Mesenchymal stem cell (in vitro differentiated cells and primary cell): Measurements from ENCODE around the gene FAM83C.

Experiments used
- DNase-seq: peaks from one replicate; pipeline ENCODE4 v3.0.0-alpha.2; 2013
- H2AFZ ChIP-seq: one replicate; pipeline ENCODE4 v1.6.1; 2013; ENCODE audit warnings: low read depth, mild to moderate bottlenecking, control low read depth, inconsistent platforms, low read length, moderate library complexity
- H2AK5ac ChIP-seq: 2 replicates; pipeline ENCODE4 v1.6.1; 2013; ENCODE audit warnings: low read length, moderate library complexity, mild to moderate bottlenecking, inconsistent platforms; ENCODE audit not compliant: severe bottlenecking
- H2BK120ac ChIP-seq: one replicate; pipeline ENCODE4 v1.6.1; 2013; ENCODE audit warnings: low read depth, mild to moderate bottlenecking, inconsistent platforms, low read length, moderate library complexity
- H2BK12ac ChIP-seq, 2 experiments: one replicate each; pipeline ENCODE4 v1.6.1; 2013; ENCODE audit warnings: inconsistent platforms in 2 of 2, low read length in 2 of 2, mild to moderate bottlenecking in 2 of 2, moderate library complexity in 2 of 2, control low read depth in 1 of 2
- H2BK15ac ChIP-seq: one replicate; pipeline ENCODE4 v1.6.1; 2013; ENCODE audit warnings: mild to moderate bottlenecking, low read depth, inconsistent platforms; ENCODE audit not compliant: poor library complexity, severe bottlenecking
- H2BK5ac ChIP-seq: 2 replicates; pipeline ENCODE4 v1.6.1; 2013; ENCODE audit warnings: low read depth, mild to moderate bottlenecking, low read length, control low read depth, inconsistent platforms; ENCODE audit not compliant: poor library complexity, severe bottlenecking
- H3K14ac ChIP-seq, 2 experiments: one replicate each; pipeline ENCODE4 v1.6.1; 2013; ENCODE audit warnings: inconsistent platforms in 2 of 2, low read length in 2 of 2, control low read depth in 1 of 2, mild to moderate bottlenecking in 1 of 2, moderate library complexity in 1 of 2
- H3K18ac ChIP-seq, 2 experiments: one replicate each; pipeline ENCODE4 v1.6.1; 2013; ENCODE audit warnings: inconsistent platforms in 2 of 2, low read length in 2 of 2, control low read depth in 1 of 2, low read depth in 1 of 2, mild to moderate bottlenecking in 1 of 2
- H3K23ac ChIP-seq, 2 experiments: one replicate each; pipeline ENCODE4 v1.6.1; 2013; ENCODE audit warnings: inconsistent platforms in 2 of 2, low read length in 2 of 2, mild to moderate bottlenecking in 2 of 2, moderate library complexity in 2 of 2, control low read depth in 1 of 2
- H3K27ac ChIP-seq: 2 replicates; pipeline ENCODE4 v1.5.1; 2013; ENCODE audit warnings: mild to moderate bottlenecking, moderate library complexity, low read length, control low read depth, inconsistent platforms; ENCODE audit not compliant: poor library complexity, severe bottlenecking
- H3K27me3 ChIP-seq, 2 experiments: 2 replicates each; pipeline versions ENCODE4 v1.6.1 to v1.7.0; 2013; ENCODE audit warnings: low read length in 2 of 2, mild to moderate bottlenecking in 2 of 2, moderate library complexity in 2 of 2, control low read depth in 1 of 2, inconsistent platforms in 1 of 2; ENCODE audit not compliant: control insufficient read depth in 1 of 2, insufficient read depth in 1 of 2
- H3K36me3 ChIP-seq, 2 experiments: 2 replicates each; pipeline versions ENCODE4 v1.6.1 to v1.7.0; 2013; ENCODE audit warnings: low read length in 2 of 2, control low read depth in 1 of 2, inconsistent platforms in 1 of 2, low read depth in 1 of 2, mild to moderate bottlenecking in 1 of 2; ENCODE audit not compliant: insufficient read depth in 2 of 2, control insufficient read depth in 1 of 2
- H3K4ac ChIP-seq, 2 experiments: one replicate each; pipeline ENCODE4 v1.6.1; 2013; ENCODE audit warnings: inconsistent platforms in 2 of 2, low read length in 2 of 2, mild to moderate bottlenecking in 2 of 2, moderate library complexity in 2 of 2, control low read depth in 1 of 2, low read depth in 1 of 2
- H3K4me1 ChIP-seq: 2 replicates; pipeline ENCODE4 v1.6.1; 2013; ENCODE audit warnings: low read depth, low read length, control low read depth; ENCODE audit not compliant: control insufficient read depth, insufficient read depth
- H3K4me2 ChIP-seq: 2 replicates; pipeline ENCODE4 v1.6.1; 2013; ENCODE audit warnings: low read length, mild to moderate bottlenecking, inconsistent platforms; ENCODE audit not compliant: poor library complexity, severe bottlenecking
- H3K4me3 ChIP-seq, 2 experiments: 2 replicates each; pipeline versions ENCODE4 v1.5.1 to v1.7.0; 2013; ENCODE audit warnings: low read length in 2 of 2, mild to moderate bottlenecking in 2 of 2, control low read depth in 1 of 2, low read depth in 1 of 2; ENCODE audit not compliant: insufficient read depth in 1 of 2
- H3K79me1 ChIP-seq: replicated peaks from 2 replicates; pipeline ENCODE4 v1.6.1; 2013; ENCODE audit warnings: mild to moderate bottlenecking, control low read depth, low read length, inconsistent platforms; ENCODE audit not compliant: poor library complexity, severe bottlenecking
- H3K9ac ChIP-seq: 2 replicates; pipeline ENCODE4 v1.7.0; 2013; ENCODE audit warnings: mild to moderate bottlenecking, low read length, moderate library complexity
- H3K9me3 ChIP-seq: 2 replicates; pipeline ENCODE4 v1.7.0; 2013; ENCODE audit warnings: mild to moderate bottlenecking, low read length; ENCODE audit not compliant: control insufficient read depth
- H4K8ac ChIP-seq: one replicate; pipeline ENCODE4 v1.6.1; 2013; ENCODE audit warnings: inconsistent platforms, mild to moderate bottlenecking, low read length, moderate library complexity
- H4K91ac ChIP-seq: one replicate; pipeline ENCODE4 v1.6.1; 2013; ENCODE audit warnings: mild to moderate bottlenecking, low read length, inconsistent platforms
- WGBS: methylation state at CpG from one replicate; pipeline ENCODE4 v1.1.7; 2013; ENCODE audit warnings: mixed read lengths; 5-methylcytosine and 5-hydroxymethylcytosine counted together

FAM83C gene

DNA sequence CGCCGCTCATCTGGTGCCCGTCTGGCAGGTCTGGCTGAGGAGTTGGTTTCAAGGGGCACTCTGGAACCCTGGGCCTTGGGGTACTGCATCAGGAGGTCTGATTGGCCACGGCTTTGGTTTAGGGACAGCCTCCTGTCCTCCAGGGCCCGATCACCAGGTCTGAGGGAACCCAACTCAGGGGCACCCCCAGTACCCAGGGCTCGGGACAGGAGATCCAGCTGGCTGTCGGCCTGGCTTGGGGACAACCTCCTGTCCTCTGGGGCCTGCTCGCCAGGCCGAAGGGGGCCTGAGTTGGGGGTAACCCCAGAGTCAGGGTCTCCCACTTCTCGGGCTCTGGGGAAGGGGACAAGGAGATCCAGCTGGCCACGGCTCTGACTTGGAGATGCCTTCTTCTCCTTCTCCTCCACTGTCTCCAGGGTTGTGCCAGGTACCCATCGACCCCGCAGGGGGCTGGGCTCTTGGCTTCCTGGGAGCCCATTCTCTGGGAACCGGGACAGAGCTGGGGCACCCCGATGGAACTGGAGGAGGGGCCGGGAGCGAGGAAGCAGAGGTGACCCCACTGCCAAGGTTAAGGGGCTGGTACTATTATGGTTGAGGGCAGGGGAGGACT is 5.2 kb downstream of the FAM83C start:
- Histone ChIP-seq H3K79me1 (no peaks in the 10 kb centered on the region), H3K4me3 (no peak overlapping the region), H3K4me2 (no peak overlapping the region), H3K36me3 (peaks cover 0 to 6% of the 10 kb centered on the region in 2 experiments), H3K27ac (no peak overlapping the region), H3K9me3 (no peaks in the 10 kb centered on the region), H4K91ac (no peak overlapping the region), H4K8ac (no peak overlapping the region), H2BK120ac (no peak overlapping the region), H3K14ac (no peak overlapping the region), H3K4ac (no peak overlapping the region), H2AFZ (no peak overlapping the region), H2BK12ac (no peak overlapping the region), H2BK5ac (no peak overlapping the region), H3K18ac (no peak overlapping the region), H3K27me3 (peaks cover 0 to 10% of the 10 kb centered on the region in 2 experiments), H3K9ac (no peak overlapping the region), H2AK5ac (peak overlapping the region; percentile 80), H2BK15ac (peak overlapping the region; percentile 50), H3K4me1 (peaks cover 15% of the 10 kb centered on the region), H3K23ac (no peak overlapping the region)
- 90% methylated on average over 17 of the region's 17 CpGs for WGBS
- no peak for DNase-seq

DNA sequence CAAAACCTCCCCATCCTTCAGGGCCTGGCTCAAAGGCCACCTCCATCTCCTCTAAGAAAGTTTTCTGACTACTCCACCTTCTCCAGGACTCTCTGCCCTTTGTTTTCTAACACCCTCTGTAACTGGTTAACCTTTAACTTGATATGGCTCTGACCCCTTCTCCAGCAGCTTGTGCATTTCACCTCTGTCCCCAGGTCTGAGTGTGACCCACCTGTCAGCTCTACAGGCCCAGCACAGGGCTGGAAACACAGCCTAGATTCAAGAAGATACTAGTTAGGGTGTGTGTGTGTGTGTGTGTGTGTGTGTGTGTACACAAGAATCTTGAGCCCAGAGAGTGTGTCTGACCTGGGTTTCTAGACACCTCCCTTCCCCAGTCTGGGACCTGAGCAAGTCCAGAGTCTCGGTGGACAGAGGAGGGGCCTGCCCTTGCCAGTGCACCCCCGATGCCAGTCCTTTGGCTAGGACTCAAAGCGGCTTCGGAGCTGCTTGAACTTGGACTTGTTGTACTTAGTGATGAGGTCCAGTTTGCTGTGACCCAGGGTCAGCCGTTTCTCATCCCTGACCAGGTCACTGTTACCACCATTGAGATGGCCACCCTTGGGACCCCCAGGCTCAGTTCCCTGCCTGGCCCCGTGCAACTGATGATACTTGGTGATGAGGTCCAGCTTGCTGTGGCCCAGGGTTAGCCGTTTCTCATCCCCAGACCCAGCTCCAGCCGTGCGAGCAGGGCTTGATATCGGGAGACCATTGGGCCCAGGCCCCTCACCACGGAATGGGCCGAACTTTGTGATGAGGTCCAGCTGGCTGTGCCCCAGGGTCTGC is 5.9 kb downstream of the FAM83C start:
- H2BK12ac ChIP-seq: peak overlapping the region in 1 of 2 experiments; percentile 13
- no peak overlapping the region for H3K23ac ChIP-seq
- no peak for DNase-seq
- peaks cover 15% of the 10 kb centered on the region for H3K4me1 ChIP-seq
- no peaks in the 10 kb centered on the region for H3K79me1 ChIP-seq
- no peak overlapping the region for H3K18ac ChIP-seq
- H4K91ac ChIP-seq: no peak overlapping the region
- peaks cover 3 to 12% of the 10 kb centered on the region in 2 experiments for H3K36me3 ChIP-seq
- peak overlapping the region in 1 of 2 experiments; percentile 20 for H3K4me3 ChIP-seq
- peak overlapping the region; percentile 50 for H2BK15ac ChIP-seq
- H2BK5ac ChIP-seq: no peak overlapping the region
- no peak overlapping the region for H3K14ac ChIP-seq
- peaks cover 0 to 10% of the 10 kb centered on the region in 2 experiments for H3K27me3 ChIP-seq
- H3K9me3 ChIP-seq: no peaks in the 10 kb centered on the region
- no peak overlapping the region for H4K8ac ChIP-seq
- no peak overlapping the region for H2AFZ ChIP-seq
- no peak overlapping the region for H3K4ac ChIP-seq
- peak overlapping the region; percentile 80 for H2AK5ac ChIP-seq
- H3K4me2 ChIP-seq: no peak overlapping the region
- no peak overlapping the region for H3K9ac ChIP-seq
- H2BK120ac ChIP-seq: no peak overlapping the region
- H3K27ac ChIP-seq: no peak overlapping the region
- 97% methylated on average over 12 of the region's 12 CpGs for WGBS

DNA sequence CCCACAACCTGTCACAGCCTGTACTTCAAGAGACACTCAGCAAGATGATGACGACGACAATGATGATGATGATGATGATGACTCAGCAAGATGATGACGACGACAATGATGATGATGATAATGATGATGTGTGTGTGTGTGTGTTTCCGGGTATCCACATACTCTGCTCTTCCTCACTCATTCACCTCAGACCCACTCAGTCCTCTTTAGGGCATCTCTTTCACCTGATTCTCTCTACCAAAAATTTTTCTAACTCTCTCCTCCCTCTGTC is 6.5 kb downstream of the FAM83C start:
- Histone ChIP-seq H2BK5ac (no peak overlapping the region), H2AK5ac (no peak overlapping the region), H3K27ac (no peak overlapping the region), H3K79me1 (no peaks in the 10 kb centered on the region), H3K4me2 (no peak overlapping the region), H4K91ac (no peak overlapping the region), H3K27me3 (peaks cover 0 to 7% of the 10 kb centered on the region in 2 experiments), H2AFZ (no peak overlapping the region), H2BK120ac (no peak overlapping the region), H3K9me3 (no peaks in the 10 kb centered on the region), H3K4me1 (peaks cover 15% of the 10 kb centered on the region), H3K18ac (no peak overlapping the region), H2BK12ac (no peak overlapping the region), H3K4ac (no peak overlapping the region), H3K23ac (no peak overlapping the region), H3K14ac (no peak overlapping the region), H2BK15ac (no peak overlapping the region), H3K9ac (no peak overlapping the region), H3K4me3 (peak overlapping the region in 1 of 2 experiments; percentile 99), H3K36me3 (peaks cover 6 to 14% of the 10 kb centered on the region in 2 experiments), H4K8ac (peak overlapping the region; percentile 38)
- DNase-seq: no peak
- 90% methylated on average over 2 of the region's 5 CpGs for WGBS

DNA sequence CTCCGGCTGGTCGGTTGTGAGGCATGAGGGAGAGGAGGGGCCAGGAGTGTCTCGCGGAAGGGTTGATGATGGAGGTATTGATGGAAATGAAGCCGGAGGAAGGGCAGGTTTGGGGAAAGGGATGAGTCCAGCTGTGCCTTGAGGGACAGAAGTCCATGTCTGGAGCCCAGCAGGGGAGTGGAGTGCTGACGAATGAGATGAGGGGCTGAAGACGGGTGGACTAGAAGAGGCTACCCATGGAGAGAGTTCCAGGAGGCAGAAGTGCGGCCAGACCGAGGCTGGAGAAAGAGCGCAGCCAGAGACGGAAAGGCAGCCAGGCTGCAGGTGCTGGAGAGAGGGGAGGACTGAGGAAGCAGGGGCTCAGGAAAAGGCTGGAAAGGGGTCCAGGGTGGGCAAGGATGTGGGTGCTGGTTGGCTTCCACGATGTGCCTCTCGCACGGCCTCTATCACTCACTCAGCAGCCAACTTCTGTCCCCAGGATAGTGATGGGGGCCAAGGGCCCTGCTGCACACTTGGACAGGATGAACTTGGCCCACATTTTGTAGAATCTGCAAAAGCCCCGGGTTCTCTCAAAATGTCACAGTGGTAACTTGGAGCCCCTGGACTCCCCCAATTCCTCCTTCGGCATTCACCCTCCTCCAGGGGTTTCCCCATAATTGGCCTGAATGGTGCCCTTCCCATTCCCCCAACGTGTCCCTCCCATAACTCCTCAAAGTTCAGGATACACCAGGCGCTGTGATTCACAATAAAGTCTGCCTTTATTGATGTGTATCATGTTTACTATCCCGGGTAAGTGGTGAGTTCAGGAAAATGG is 7.0 kb downstream of the FAM83C start:
- H2BK12ac ChIP-seq: peak overlapping the region in 1 of 2 experiments; percentile 43
- peak overlapping the region; percentile 86 for H3K27ac ChIP-seq
- H2AFZ ChIP-seq: peak overlapping the region; percentile 87
- H4K91ac ChIP-seq: peak overlapping the region; percentile 5
- H3K36me3 ChIP-seq: peaks cover 11 to 19% of the 10 kb centered on the region in 2 experiments
- WGBS: 49% methylated on average over 18 of the region's 19 CpGs
- H3K4me1 ChIP-seq: peaks cover 17% of the 10 kb centered on the region
- peak overlapping the region; percentile 74 for H2AK5ac ChIP-seq
- H3K4me2 ChIP-seq: peak overlapping the region; percentile 81
- peak overlapping the region; percentile 98 for H4K8ac ChIP-seq
- peak overlapping the region; percentile 76 to 99 for H3K4me3 ChIP-seq
- H3K14ac ChIP-seq: peak overlapping the region in 1 of 2 experiments; percentile 31
- H2BK120ac ChIP-seq: no peak overlapping the region
- peak overlapping the region; percentile 95 for H3K9ac ChIP-seq
- H2BK15ac ChIP-seq: no peak overlapping the region
- peak overlapping the region; percentile 40 to 82 for H3K18ac ChIP-seq
- H3K9me3 ChIP-seq: no peaks in the 10 kb centered on the region
- no peak overlapping the region for H2BK5ac ChIP-seq
- H3K23ac ChIP-seq: no peak overlapping the region
- no peaks in the 10 kb centered on the region for H3K79me1 ChIP-seq
- no peak for DNase-seq
- H3K27me3 ChIP-seq: peaks cover 0 to 6% of the 10 kb centered on the region in 2 experiments
- H3K4ac ChIP-seq: peak overlapping the region; percentile 16 to 77
